ENCODE results near the gene ABI1.

Gene ABI1

GRCh38 chr10:26835025-26835424, 25.7 kb downstream of the ABI1 start:
- no peak for DNase-seq (ENCODE audit: low read depth)
- no peak for TF ChIP-seq CTCF (conservative IDR thresholded peaks at IDR 0.05; ENCODE audit: low read depth, low read length)
- no peak overlapping the region for H3K4me3 ChIP-seq (ENCODE audit: low read length)

GRCh38 chr10:26832960-26833359, 27.8 kb downstream of the ABI1 start:
- no peak overlapping the region for H3K4me3 ChIP-seq (ENCODE audit: low read length)
- TF ChIP-seq CTCF (conservative IDR thresholded peaks at IDR 0.05; ENCODE audit: low read depth, low read length): no peak
- DNase-seq (ENCODE audit: low read depth): no peak

GRCh38 chr10:26831936-26832335, 28.8 kb downstream of the ABI1 start:
- H3K4me3 ChIP-seq (ENCODE audit: low read length): no peak overlapping the region
- TF ChIP-seq CTCF (conservative IDR thresholded peaks at IDR 0.05; ENCODE audit: low read depth, low read length): no peak
- DNase-seq (ENCODE audit: low read depth): no peak

- no peak for TF ChIP-seq CTCF (conservative IDR thresholded peaks at IDR 0.05; ENCODE audit: low read depth, low read length)
- no peak for DNase-seq (ENCODE audit: low read depth)
- no peak overlapping the region for H3K4me3 ChIP-seq (ENCODE audit: low read length)
Observed at GRCh38 chr10:26829810-26830515, 30.8 kb downstream of the ABI1 start.

- TF ChIP-seq CTCF (conservative IDR thresholded peaks at IDR 0.05; ENCODE audit: low read depth, low read length): no peak
- no peak for DNase-seq (ENCODE audit: low read depth)
- no peak overlapping the region for H3K4me3 ChIP-seq (ENCODE audit: low read length)
Observed at GRCh38 chr10:26824015-26824690, 36.6 kb downstream of the ABI1 start.

- no peak overlapping the region for H3K4me3 ChIP-seq (ENCODE audit: low read length)
- no peak for TF ChIP-seq CTCF (conservative IDR thresholded peaks at IDR 0.05; ENCODE audit: low read depth, low read length)
- no peak for DNase-seq (ENCODE audit: low read depth)
Observed at GRCh38 chr10:26821699-26822570, 38.8 kb downstream of the ABI1 start.
